ENCODE data around the gene SLC6A7. TPM values are rescaled to one million over a fixed set of nuclear protein-coding genes. Genes with fewer than 3 reads are reported as not detected.

Gene SLC6A7
- total and polyA plus RNA-seq, 8 donors = 29.3 TPM; not detected in 7

- H3K4me3 ChIP-seq = peak overlapping the region; percentile 42 to 54 (median 46)
- peak in 1 of 2 donors; percentile 22 for DNase-seq
- H3K4me1 ChIP-seq = peaks cover 11 to 42% (median 24%) of the 10 kb centered on the region in 4 donors
- H3K27me3 ChIP-seq = peaks cover 0 to 15% (median 8%) of the 10 kb centered on the region in 3 donors
- TF ChIP-seq EP300 (IDR thresholded peaks at IDR 0.05) (no peak), CTCF (IDR thresholded peaks at IDR 0.05) (no peak)
- H3K27ac ChIP-seq = peak overlapping the region; percentile 25 to 84 (median 81)
- H3K9me3 ChIP-seq = no peaks in the 10 kb centered on the region
- intact Hi-C loops (cut with DNase I; ENCODE audit: low total_unique reads) = no loop called here
- 61 to 76% (median 67%) methylated on average over 5 to 7 of the region's 7 CpGs for WGBS, 5 donors
- H3K36me3 ChIP-seq = no peaks in the 10 kb centered on the region
Measured at GRCh38 chr5:150154618-150155128, 35.2 kb upstream of the SLC6A7 start.

- Histone ChIP-seq H3K36me3 (no peaks in the 10 kb centered on the region), H3K9me3 (no peaks in the 10 kb centered on the region), H3K27me3 (peaks cover 0 to 15% (median 8%) of the 10 kb centered on the region in 3 donors), H3K4me3 (peak within 1 kb of the TSS; percentile 42 to 54 (median 46)), H3K4me1 (peaks cover 11 to 42% (median 22%) of the 10 kb centered on the region in 4 donors), H3K27ac (peak within 1 kb of the TSS; percentile 64 to 84 (median 81))
- intact Hi-C loops (cut with DNase I; ENCODE audit: low total_unique reads) = no loop called here
- 6 to 20% (median 7%) methylated on average over 12 to 17 of the region's 17 CpGs for WGBS, 5 donors
- DNase-seq = peak; percentile 55 to 94
- TF ChIP-seq CTCF (IDR thresholded peaks at IDR 0.05) = no peak
- peak; percentile 24 to 71 (median 60) for TF ChIP-seq POLR2AphosphoS5 (IDR thresholded peaks at IDR 0.05)
Measured at GRCh38 chr5:150155258-150156026, 34.4 kb upstream of the SLC6A7 start, which contains the start of gene PDGFRB. Gene PDGFRB, minus strand, starts transcription at chr5:150155845. Its CDS starts 18,798 bp downstream, at chr5:150137047.

- TF ChIP-seq POLR2AphosphoS5 (IDR thresholded peaks at IDR 0.05) (no peak), POLR2A (IDR thresholded peaks at IDR 0.05) (no peak), EP300 (IDR thresholded peaks at IDR 0.05) (no peak), CTCF (IDR thresholded peaks at IDR 0.05) (no peak)
- intact Hi-C loops (cut with DNase I; ENCODE audit: low total_unique reads) = no loop called here
- H3K36me3 ChIP-seq = no peaks in the 10 kb centered on the region
- peaks cover 11 to 42% (median 20%) of the 10 kb centered on the region in 4 donors for H3K4me1 ChIP-seq
- peaks cover 0 to 15% (median 8%) of the 10 kb centered on the region in 3 donors for H3K27me3 ChIP-seq
- peak overlapping the region; percentile 42 to 54 (median 46) for H3K4me3 ChIP-seq
- DNase-seq = no peak
- peak overlapping the region; percentile 64 to 84 (median 81) for H3K27ac ChIP-seq
- no peaks in the 10 kb centered on the region for H3K9me3 ChIP-seq
- 10 to 24% (median 14%) methylated on average over 9 of the region's 9 CpGs for WGBS, 5 donors
Measured at GRCh38 chr5:150156027-150156368, 33.9 kb upstream of the SLC6A7 start.

GRCh38 chr5:150156540-150156939 lies 33.3 kb upstream of the SLC6A7 start:
- 62 to 76% (median 73%) methylated on average over 4 of the region's 4 CpGs for WGBS, 5 donors
- Histone ChIP-seq H3K36me3 (no peaks in the 10 kb centered on the region), H3K4me1 (peaks cover 11 to 43% (median 19%) of the 10 kb centered on the region in 4 donors), H3K4me3 (peak overlapping the region in 1 of 4 donors; percentile 48), H3K27ac (peak overlapping the region; percentile 64 to 84 (median 81)), H3K27me3 (peaks cover 0 to 15% (median 8%) of the 10 kb centered on the region in 3 donors), H3K9me3 (no peaks in the 10 kb centered on the region)
- TF ChIP-seq POLR2AphosphoS5 (IDR thresholded peaks at IDR 0.05) (no peak), CTCF (IDR thresholded peaks at IDR 0.05) (no peak), EP300 (IDR thresholded peaks at IDR 0.05) (no peak), POLR2A (IDR thresholded peaks at IDR 0.05) (no peak)
- intact Hi-C loops (cut with DNase I; ENCODE audit: low total_unique reads) = no loop called here
- no peak for DNase-seq

Data from stomach (tissue), 9 donors.